Adipose tissue (tissue), 3 donors: Measurements from ENCODE around the gene CACNA2D3. TPM values are rescaled to one million over a fixed set of nuclear protein-coding genes. Genes with fewer than 3 reads are reported as not detected.

Experiments
- H3K27ac ChIP-seq: one replicate; pipeline ENCODE4 v1.5.1; 2013; ENCODE audit warnings: low read depth, low read length
- WGBS, 3 donors: extraction: QIAGEN DNeasy Blood & Tissue Kit; methylation state at CpG; one replicate each; pipeline ENCODE4 v1.1.7; 2013; 5-methylcytosine and 5-hydroxymethylcytosine counted together
- polyA plus RNA-seq, 3 donors: library from polyadenylated mRNA; stranded (reverse); fragments of 200-250 nt; gene quantifications; one replicate each; pipeline ENCODE4 v1.2.3, GENCODE V29; 2013
- donor health status: healthy with polysubstance abuse.
- donor health status: Bipolar disorder and iron deficiency.
- donor health status: healthy.

The CACNA2D3 gene
- polyA plus RNA-seq, 3 donors: 0.08 to 3.0 (median 0.30) TPM

DNA sequence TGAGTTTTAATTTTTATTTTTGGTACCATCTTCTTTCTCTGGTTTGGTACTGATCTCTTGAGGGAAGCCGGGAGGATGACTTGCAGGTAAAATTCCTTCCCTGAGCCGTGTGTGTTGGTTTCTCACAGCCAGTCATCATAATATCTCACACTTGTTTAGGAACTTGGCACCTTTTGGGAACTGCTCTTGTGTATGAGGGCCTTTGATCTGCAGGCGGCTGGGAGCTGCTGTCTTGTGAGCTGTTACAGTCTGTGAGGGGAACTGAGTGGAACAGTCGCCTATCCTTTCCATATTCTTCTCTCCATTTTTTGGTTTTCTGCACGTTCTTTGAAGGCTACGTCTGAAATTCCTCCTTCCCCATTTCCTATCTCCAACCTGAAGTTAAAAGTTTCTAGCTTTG, 75.2 kb downstream of the CACNA2D3 start:
- 49 to 64% (median 64%) methylated on average over 6 of the region's 6 CpGs for WGBS, 3 donors
- no peak overlapping the region for H3K27ac ChIP-seq

DNA sequence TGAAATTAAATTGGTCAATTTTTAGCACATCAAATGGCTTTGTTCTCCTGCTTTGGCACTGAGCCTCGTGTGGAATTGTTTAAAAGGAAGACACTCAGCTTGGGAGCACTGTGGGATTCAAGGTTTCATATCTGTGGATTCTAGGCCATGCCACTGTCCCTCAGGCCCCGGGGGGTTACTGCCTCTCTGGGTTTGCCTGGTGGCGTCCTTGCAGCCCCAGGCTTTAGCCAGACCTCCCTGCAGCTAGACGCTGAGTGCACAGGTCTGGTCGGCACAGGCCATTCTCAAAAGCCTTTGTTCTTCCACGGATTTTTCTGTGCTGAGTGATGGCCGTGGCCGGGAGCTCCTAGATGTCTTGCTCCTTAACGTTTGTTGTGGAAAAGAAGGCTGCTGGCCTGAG, 76.2 kb downstream of the CACNA2D3 start:
- no peak overlapping the region for H3K27ac ChIP-seq
- WGBS, 3 donors: 52 to 71% (median 71%) methylated on average over 9 of the region's 9 CpGs

DNA sequence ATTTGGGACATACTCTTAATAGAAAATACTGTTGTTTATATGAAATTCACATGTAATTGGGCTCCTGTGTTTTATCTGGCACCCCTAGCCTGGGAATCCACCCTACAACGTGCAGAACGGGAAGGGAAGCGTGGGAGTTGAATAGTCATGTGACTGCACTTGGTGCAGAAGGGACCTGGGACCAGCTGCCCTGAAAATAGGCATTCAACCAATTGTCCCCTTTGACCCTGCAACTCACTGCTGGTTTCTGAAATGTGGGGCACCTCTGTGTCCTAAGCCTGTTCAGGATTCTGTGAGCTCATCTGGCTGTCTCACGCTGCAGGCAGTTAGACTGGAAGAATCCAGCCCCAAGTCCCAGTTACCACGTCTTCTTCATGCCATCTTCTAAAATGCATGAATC, 79.7 kb downstream of the CACNA2D3 start:
- no peak overlapping the region for H3K27ac ChIP-seq
- WGBS, 3 donors: 55 to 65% (median 56%) methylated on average over 5 of the region's 5 CpGs

DNA sequence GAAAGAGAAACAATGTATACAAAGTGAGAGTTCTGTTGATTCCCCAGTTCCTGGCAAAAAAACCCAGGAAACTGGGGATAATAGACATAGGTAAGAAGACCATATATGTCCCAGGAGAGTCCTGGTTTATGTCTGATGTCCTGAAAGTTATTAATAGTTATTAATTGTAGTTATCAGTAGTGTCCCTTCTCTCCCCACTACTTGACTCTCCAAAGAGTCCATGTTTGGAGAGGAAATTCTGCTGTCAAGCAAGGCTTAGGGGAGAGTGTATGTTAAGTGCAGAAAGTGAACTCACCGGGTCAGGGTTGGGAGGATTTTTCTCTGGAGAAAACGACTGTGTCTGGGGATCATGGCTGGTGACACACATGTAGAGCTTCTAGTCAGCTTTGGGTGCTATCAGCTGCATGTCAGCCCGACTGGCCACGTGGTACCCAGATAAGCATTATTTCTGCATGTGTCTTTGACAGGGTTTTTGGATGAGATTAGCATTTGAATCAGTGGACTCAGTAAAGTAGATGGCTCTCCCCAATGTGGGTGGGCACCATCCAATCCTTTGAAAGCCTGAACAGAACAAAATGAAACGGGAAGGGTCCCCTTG, 80.4 kb downstream of the CACNA2D3 start:
- no peak overlapping the region for H3K27ac ChIP-seq
- 51 to 66% (median 59%) methylated on average over 5 of the region's 5 CpGs for WGBS, 3 donors

- WGBS, 3 donors: 62 to 91% (median 77%) methylated on average over 1 of the region's 1 CpG
Observed at GRCh38 chr3:54206874-54207273, 84.5 kb downstream of the CACNA2D3 start.

GRCh38 chr3:54211097-54211496, 88.7 kb downstream of the CACNA2D3 start:
- WGBS, 3 donors: 29 to 69% (median 69%) methylated on average over 1 of the region's 1 CpG

More at GRCh38 chr3:54206874-54207273, 84.5 kb downstream of the CACNA2D3 start:
- no peak overlapping the region for H3K27ac ChIP-seq

DNA sequence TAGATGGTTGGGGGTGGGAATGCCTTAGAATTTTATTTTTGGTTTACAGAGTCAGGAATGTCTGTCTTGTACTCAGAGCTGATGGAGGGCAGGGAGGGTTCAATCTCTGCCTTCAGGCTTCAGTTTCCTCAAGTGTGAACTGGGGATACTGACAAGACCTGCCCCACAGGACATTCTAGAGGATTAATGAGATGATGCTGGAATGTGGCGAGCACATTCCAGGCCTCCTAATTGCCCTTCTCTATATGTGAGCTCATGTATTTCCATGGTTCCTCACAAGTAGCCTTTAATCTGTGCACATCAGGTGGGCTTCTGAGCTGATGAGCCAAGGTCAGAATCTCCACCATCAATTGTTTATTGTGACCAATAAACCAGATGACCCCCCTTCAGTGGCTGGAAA, 90.4 kb downstream of the CACNA2D3 start:
- H3K27ac ChIP-seq: no peak overlapping the region
- WGBS, 3 donors: 88 to 91% (median 90%) methylated on average over 1 of the region's 1 CpG

More at GRCh38 chr3:54211097-54211496, 88.7 kb downstream of the CACNA2D3 start:
- H3K27ac ChIP-seq: no peak overlapping the region

DNA sequence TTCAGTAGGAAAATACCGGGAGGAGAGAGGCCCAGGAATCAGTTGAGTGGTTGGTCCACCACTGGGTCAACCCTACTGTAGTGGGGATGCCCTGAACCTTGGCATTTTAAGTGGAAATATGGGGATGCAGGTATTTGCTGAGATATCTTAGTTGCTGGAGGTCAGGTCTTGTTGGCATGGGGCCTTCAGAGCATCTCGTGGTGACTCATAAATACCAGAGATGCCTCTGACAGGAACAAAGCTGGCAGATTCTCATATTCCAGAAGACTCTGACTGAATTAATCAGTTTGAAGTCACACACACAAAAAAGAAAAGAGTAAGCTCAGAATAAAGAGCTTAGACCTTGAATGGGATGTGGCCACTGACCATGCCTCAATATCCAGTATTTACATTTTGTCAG, 91.6 kb downstream of the CACNA2D3 start:
- no peak overlapping the region for H3K27ac ChIP-seq
- 64 to 74% (median 68%) methylated on average over 2 of the region's 2 CpGs for WGBS, 3 donors

GRCh38 chr3:54214845-54215244, 92.5 kb downstream of the CACNA2D3 start:
- H3K27ac ChIP-seq: no peak overlapping the region
- WGBS, 3 donors: 76 to 88% (median 86%) methylated on average over 1 of the region's 1 CpG

DNA sequence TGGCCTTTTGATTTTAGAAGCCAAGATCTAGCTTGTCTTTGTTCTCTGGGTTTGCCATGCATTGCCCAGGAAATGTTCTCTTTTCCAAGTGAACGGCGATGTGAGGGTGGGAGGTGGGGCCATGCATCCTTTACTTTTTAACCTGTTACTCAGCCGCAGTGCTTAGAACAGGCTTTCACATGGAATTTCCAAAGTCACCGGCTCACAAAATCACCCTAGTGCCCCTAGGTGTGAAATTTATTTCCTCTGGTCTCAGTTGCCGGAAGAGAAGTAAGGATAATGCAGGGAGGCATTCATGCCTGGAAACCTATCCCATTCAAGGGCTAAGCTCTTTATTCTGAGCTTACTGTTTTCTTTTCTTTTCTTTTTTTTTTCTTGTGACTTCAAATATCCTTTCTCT, 93.2 kb downstream of the CACNA2D3 start:
- H3K27ac ChIP-seq: no peak overlapping the region
- 65 to 73% (median 65%) methylated on average over 5 of the region's 5 CpGs for WGBS, 3 donors

DNA sequence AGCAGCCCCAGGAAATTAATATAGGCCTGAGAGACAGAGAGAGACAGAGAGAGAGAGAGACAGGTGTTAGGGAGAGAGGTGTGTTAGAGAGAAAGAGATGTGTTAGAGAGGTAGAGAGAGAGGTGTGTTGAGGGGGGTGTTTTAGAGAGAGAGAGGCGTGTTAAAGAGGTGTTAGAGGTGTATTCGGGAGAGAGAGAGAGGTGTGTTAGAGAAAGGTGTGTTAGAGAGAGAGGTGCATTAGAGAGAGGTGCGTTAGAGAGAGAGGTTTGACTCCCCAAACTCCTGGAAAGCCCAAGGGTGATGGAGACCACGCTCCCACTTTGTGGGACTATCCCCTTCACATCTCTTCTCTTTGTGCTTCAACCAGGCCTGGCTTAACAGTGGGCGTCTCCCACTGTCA, 95.5 kb downstream of the CACNA2D3 start:
- WGBS, 3 donors: 73 to 80% (median 74%) methylated on average over 5 of the region's 5 CpGs
- no peak overlapping the region for H3K27ac ChIP-seq

- no peak overlapping the region for H3K27ac ChIP-seq
Observed at GRCh38 chr3:54222316-54222715, 100.0 kb downstream of the CACNA2D3 start.

- 56 to 92% (median 86%) methylated on average over 3 of the region's 3 CpGs for WGBS, 3 donors
- H3K27ac ChIP-seq: no peak overlapping the region
Observed at GRCh38 chr3:54223063-54223462, 100.7 kb downstream of the CACNA2D3 start.

DNA sequence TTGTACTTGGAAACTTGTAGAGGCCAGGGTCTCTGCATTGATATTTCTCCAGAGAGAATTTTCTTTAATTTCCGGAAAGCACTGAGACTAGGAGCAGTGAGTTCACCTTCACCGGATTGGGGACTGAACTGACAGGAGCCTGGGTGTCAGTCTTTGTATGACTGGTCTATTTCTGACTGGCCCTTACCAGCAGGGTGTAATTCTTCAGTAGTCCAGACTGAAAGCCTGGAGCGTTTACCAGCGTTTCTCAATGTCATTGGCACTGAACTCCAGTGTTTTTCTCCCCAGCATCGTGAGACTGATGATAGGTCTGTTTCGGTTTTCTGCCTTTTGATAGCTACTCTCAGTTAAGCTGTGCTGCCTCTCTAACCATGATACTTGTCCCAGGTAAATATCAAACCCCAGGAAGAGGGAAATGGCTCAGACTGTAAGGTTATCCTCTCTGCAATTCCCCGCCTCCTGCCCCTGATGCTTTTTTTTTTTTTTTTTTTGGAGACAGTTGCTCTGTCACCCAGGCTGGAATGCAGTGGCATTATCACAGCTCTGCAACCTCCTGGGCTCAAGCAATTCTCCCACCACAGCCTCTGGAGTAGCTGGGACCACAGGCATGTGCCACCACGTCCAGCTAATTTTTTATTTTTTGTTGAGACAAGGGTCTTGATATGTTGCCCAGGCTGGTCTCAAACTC, 103.6 kb downstream of the CACNA2D3 start:
- no peak overlapping the region for H3K27ac ChIP-seq
- WGBS, 3 donors: 55 to 78% (median 68%) methylated on average over 8 of the region's 8 CpGs

GRCh38 chr3:54228806-54229205, 106.5 kb downstream of the CACNA2D3 start:
- no peak overlapping the region for H3K27ac ChIP-seq
- 73 to 83% (median 83%) methylated on average over 5 of the region's 5 CpGs for WGBS, 3 donors

DNA sequence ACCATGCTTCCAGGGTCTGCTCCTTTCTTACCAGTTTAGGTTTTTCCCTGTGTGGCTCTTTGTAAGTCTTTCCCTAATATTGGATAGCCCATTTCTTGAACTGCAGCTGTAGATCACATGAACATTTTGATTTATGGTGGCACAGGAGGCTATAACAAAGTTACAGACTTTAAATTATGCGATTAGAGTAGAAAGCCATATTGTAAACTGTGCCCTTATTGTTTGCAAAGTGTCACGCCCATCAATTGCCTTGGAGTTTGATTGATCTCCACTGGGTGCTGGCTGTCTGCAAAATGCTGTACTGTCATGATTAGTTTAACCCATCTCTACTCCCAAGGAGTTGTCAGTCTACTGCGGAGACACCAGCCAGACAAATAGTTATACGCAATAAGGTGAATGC, 110.3 kb downstream of the CACNA2D3 start:
- no peak overlapping the region for H3K27ac ChIP-seq
- WGBS, 3 donors: 84 to 92% (median 91%) methylated on average over 4 of the region's 4 CpGs

DNA sequence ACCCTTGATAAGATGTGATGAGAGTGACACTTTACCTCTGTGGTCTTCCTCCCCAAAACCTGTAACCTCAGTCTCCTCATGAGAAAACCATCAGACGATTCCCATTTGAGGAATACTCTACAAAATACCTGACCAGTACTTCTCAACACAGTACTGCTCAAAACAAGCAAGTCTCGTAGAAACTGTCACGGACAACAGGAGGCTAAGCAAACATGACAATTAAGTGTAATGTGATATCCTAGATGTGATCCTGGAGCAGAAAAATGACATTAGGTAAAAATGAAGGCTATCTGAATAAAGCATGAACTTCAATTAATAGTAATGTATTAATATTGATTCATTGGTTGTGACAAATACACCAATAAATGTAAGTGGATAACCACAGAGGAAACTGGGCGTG, 113.6 kb downstream of the CACNA2D3 start:
- H3K27ac ChIP-seq: no peak overlapping the region
- 58 to 90% (median 88%) methylated on average over 4 of the region's 4 CpGs for WGBS, 3 donors

DNA sequence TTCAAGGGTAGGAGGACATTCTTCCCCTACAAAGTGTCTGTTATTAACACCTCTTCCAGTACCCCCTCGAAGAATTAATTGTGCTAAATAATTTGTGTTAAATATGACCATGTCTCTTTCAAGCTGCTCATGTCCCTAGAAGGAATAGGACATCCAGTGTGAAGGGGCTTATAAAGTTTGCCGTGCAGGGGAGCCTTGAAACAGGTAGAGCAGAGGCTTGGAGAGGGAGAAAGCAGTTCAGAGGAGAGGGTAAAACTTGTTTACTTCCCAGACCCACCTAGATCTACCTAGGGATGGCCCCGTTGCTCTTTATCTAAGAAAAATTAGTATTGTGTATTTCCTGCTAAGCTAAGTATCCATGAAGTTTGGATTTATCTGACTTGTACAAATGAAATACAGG, 114.8 kb downstream of the CACNA2D3 start:
- no peak overlapping the region for H3K27ac ChIP-seq
- 45 to 67% (median 64%) methylated on average over 3 of the region's 3 CpGs for WGBS, 3 donors

DNA sequence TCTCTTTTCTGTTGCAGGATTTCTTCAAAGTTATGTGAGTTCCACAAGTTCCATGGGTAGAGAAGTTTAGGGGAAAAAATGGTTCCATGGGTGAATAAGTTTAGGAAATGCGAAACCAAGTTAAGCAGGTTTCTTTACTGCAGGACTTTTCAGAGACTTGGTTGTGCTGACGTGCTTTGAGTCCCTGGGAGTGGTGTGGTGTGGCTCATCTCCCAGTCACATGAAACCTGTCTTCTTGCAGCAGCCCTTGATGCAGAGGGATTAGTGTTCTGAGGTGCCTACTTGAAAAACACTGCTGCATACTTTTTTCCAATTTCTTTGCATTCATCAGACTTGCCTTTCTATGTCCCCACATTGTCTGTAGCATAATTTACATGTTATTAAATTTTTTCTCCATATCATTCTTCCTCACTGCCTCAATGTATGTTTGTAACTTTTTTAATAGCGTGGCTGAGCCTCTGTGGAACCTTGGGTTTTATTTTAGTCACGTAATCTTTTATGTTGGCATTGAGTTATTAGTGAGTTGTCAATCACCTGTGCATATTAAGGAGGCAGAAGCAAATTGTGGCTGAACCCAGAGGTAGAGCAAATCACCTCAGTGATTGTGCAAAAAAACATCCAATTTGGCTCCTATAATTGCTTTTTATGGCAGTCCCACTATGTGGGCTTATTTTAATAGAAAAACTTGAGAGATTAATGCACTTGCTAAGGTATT, 115.6 kb downstream of the CACNA2D3 start:
- 64 to 76% (median 75%) methylated on average over 4 of the region's 4 CpGs for whole genome bisulfite sequencing, 3 donors
- no peak overlapping the region for H3K27ac ChIP-seq

- 80 to 81% (median 80%) methylated on average over 4 of the region's 4 CpGs for WGBS, 3 donors
- no peak overlapping the region for H3K27ac ChIP-seq
Observed at GRCh38 chr3:54240309-54240708, 118.0 kb downstream of the CACNA2D3 start.
